ENCODE results near the gene SPAG4. TPM values are rescaled to one million over a fixed set of nuclear protein-coding genes. Genes with fewer than 3 reads are reported as not detected.

The SPAG4 gene
- polyA plus RNA-seq (2013), result 2.7 and 3.1 TPM in 2 replicates

GRCh38 chr20:35615667-35616464 lies at the start of gene SPAG4:
TSS of gene SPAG4 (plus strand) at chr20:35615829. CDS start at chr20:35616004, 175 bp downstream.
- Histone ChIP-seq H3K14ac (ENCODE audit: low read length) (peak within 1 kb of the TSS; percentile 64), H2BK120ac (ENCODE audit: insufficient read depth, low read length, poor library complexity) (no peak within 1 kb of the TSS), H3K36me3 (ENCODE audit: control insufficient read depth in 1 of 2, insufficient read depth in 2 of 2, low read length in 2 of 2) (peaks cover 0 to 2% of the 10 kb centered on the region in 2 experiments), H3K9ac (ENCODE audit: low read length) (peak within 1 kb of the TSS; percentile 11), H3K79me2 (ENCODE audit: control insufficient read depth, insufficient read depth, low read length, poor library complexity) (no peaks in the 10 kb centered on the region), H3K23ac (ENCODE audit: low read length) (no peak within 1 kb of the TSS), H3K27me3 (ENCODE audit: insufficient read depth, low read length) (no peaks in the 10 kb centered on the region), H4K8ac (ENCODE audit: low read depth, low read length) (peak within 1 kb of the TSS; percentile 70), H3K4ac (ENCODE audit: low read depth, low read length) (peak within 1 kb of the TSS; percentile 33), H3K4me3 (ENCODE audit: low read depth, low read length) (peak within 1 kb of the TSS; percentile 61), H3K9me3 (ENCODE audit: insufficient read depth, low read depth, low read length) (no peaks in the 10 kb centered on the region), H4K91ac (ENCODE audit: low read depth, low read length) (peak within 1 kb of the TSS; percentile 15), H2BK12ac (ENCODE audit: low read length) (no peak within 1 kb of the TSS), H3K27ac (ENCODE audit: low read depth, low read length) (peak within 1 kb of the TSS; percentile 24), H3K4me1 (ENCODE audit: control insufficient read depth in 1 of 2, insufficient read depth in 2 of 2, low read length in 2 of 2) (peaks cover 11 to 20% of the 10 kb centered on the region in 2 experiments), H2AK5ac (ENCODE audit: low read length) (no peak within 1 kb of the TSS), H2BK5ac (ENCODE audit: low read depth, low read length, poor library complexity) (peak within 1 kb of the TSS; percentile 1), H4K12ac (ENCODE audit: low read depth, low read length) (peak within 1 kb of the TSS; percentile 12), H3K4me2 (ENCODE audit: low read length) (peak within 1 kb of the TSS; percentile 99), H2AFZ (ENCODE audit: insufficient read depth, low read length, poor library complexity) (peak within 1 kb of the TSS; percentile 89), H3K79me1 (ENCODE audit: low read length) (peaks cover 3% of the 10 kb centered on the region), H3K18ac (ENCODE audit: low read length) (peak within 1 kb of the TSS; percentile 59)
- peak; percentile 67 to 83 for DNase-seq
- no CpG with 5 or more reads among the region's 68 CpGs for WGBS (ENCODE audit: extremely low coverage, insufficient coverage, insufficient read length)

- H2BK5ac ChIP-seq (ENCODE audit: low read depth, low read length, poor library complexity), result no peak overlapping the region
- H3K79me2 ChIP-seq (ENCODE audit: control insufficient read depth, insufficient read depth, low read length, poor library complexity), result no peaks in the 10 kb centered on the region
- no peaks in the 10 kb centered on the region for H3K27me3 ChIP-seq (ENCODE audit: insufficient read depth, low read length)
- no peak overlapping the region for H3K18ac ChIP-seq (ENCODE audit: low read length)
- H3K9me3 ChIP-seq (ENCODE audit: insufficient read depth, low read depth, low read length), result peaks cover 6% of the 10 kb centered on the region
- no peak overlapping the region for H3K4me3 ChIP-seq (ENCODE audit: low read depth, low read length)
- no peak overlapping the region for H4K91ac ChIP-seq (ENCODE audit: low read depth, low read length)
- no peak overlapping the region for H2AK5ac ChIP-seq (ENCODE audit: low read length)
- no peak overlapping the region for H3K14ac ChIP-seq (ENCODE audit: low read length)
- H2BK12ac ChIP-seq (ENCODE audit: low read length), result no peak overlapping the region
- no peak overlapping the region for H4K8ac ChIP-seq (ENCODE audit: low read depth, low read length)
- no peak overlapping the region for H2BK120ac ChIP-seq (ENCODE audit: insufficient read depth, low read length, poor library complexity)
- H3K4me1 ChIP-seq (ENCODE audit: control insufficient read depth in 1 of 2, insufficient read depth in 2 of 2, low read length in 2 of 2), result no peaks in the 10 kb centered on the region
- H3K27ac ChIP-seq (ENCODE audit: low read depth, low read length), result no peak overlapping the region
- DNase-seq, result peak in 1 of 2 donors; percentile 36
- no peak overlapping the region for H3K23ac ChIP-seq (ENCODE audit: low read length)
- no peaks in the 10 kb centered on the region for H3K36me3 ChIP-seq (ENCODE audit: control insufficient read depth in 1 of 2, insufficient read depth in 2 of 2, low read length in 2 of 2)
- H3K4ac ChIP-seq (ENCODE audit: low read depth, low read length), result no peak overlapping the region
- no peak overlapping the region for H4K12ac ChIP-seq (ENCODE audit: low read depth, low read length)
- no peak overlapping the region for H2AFZ ChIP-seq (ENCODE audit: insufficient read depth, low read length, poor library complexity)
- no peak overlapping the region for H3K9ac ChIP-seq (ENCODE audit: low read length)
- H3K79me1 ChIP-seq (ENCODE audit: low read length), result no peaks in the 10 kb centered on the region
- H3K4me2 ChIP-seq (ENCODE audit: low read length), result no peak overlapping the region
- WGBS (ENCODE audit: extremely low coverage, insufficient coverage, insufficient read length), result no CpG with 5 or more reads among the region's 2 CpGs
Observed at GRCh38 chr20:35568645-35569044, 47.0 kb upstream of the SPAG4 start.

GRCh38 chr20:35571555-35571954 lies 44.1 kb upstream of the SPAG4 start:
- no peak for DNase-seq
- no peak overlapping the region for H2AK5ac ChIP-seq (ENCODE audit: low read length)

GRCh38 chr20:35572838-35573237 lies 42.8 kb upstream of the SPAG4 start:
- no peak for DNase-seq
- Histone ChIP-seq H3K4me3 (ENCODE audit: low read depth, low read length) (no peak overlapping the region), H3K36me3 (ENCODE audit: control insufficient read depth in 1 of 2, insufficient read depth in 2 of 2, low read length in 2 of 2) (no peaks in the 10 kb centered on the region), H2BK120ac (ENCODE audit: insufficient read depth, low read length, poor library complexity) (no peak overlapping the region), H3K4me1 (ENCODE audit: control insufficient read depth in 1 of 2, insufficient read depth in 2 of 2, low read length in 2 of 2) (no peaks in the 10 kb centered on the region), H2AK5ac (ENCODE audit: low read length) (no peak overlapping the region), H4K91ac (ENCODE audit: low read depth, low read length) (no peak overlapping the region), H3K23ac (ENCODE audit: low read length) (no peak overlapping the region), H3K79me1 (ENCODE audit: low read length) (no peaks in the 10 kb centered on the region), H3K79me2 (ENCODE audit: control insufficient read depth, insufficient read depth, low read length, poor library complexity) (no peaks in the 10 kb centered on the region), H2BK12ac (ENCODE audit: low read length) (no peak overlapping the region), H3K18ac (ENCODE audit: low read length) (no peak overlapping the region), H3K27ac (ENCODE audit: low read depth, low read length) (no peak overlapping the region), H2AFZ (ENCODE audit: insufficient read depth, low read length, poor library complexity) (no peak overlapping the region), H3K4ac (ENCODE audit: low read depth, low read length) (no peak overlapping the region), H3K27me3 (ENCODE audit: insufficient read depth, low read length) (no peaks in the 10 kb centered on the region), H4K12ac (ENCODE audit: low read depth, low read length) (no peak overlapping the region), H2BK5ac (ENCODE audit: low read depth, low read length, poor library complexity) (no peak overlapping the region), H3K9me3 (ENCODE audit: insufficient read depth, low read depth, low read length) (peaks cover 3% of the 10 kb centered on the region), H4K8ac (ENCODE audit: low read depth, low read length) (no peak overlapping the region), H3K9ac (ENCODE audit: low read length) (no peak overlapping the region), H3K14ac (ENCODE audit: low read length) (no peak overlapping the region), H3K4me2 (ENCODE audit: low read length) (no peak overlapping the region)
- WGBS (ENCODE audit: extremely low coverage, insufficient coverage, insufficient read length), result no CpG with 5 or more reads among the region's 4 CpGs

More at GRCh38 chr20:35571555-35571954, 44.1 kb upstream of the SPAG4 start:
- Histone ChIP-seq H3K4ac (ENCODE audit: low read depth, low read length) (no peak overlapping the region), H2AFZ (ENCODE audit: insufficient read depth, low read length, poor library complexity) (no peak overlapping the region), H3K27ac (ENCODE audit: low read depth, low read length) (no peak overlapping the region), H2BK5ac (ENCODE audit: low read depth, low read length, poor library complexity) (no peak overlapping the region), H3K18ac (ENCODE audit: low read length) (no peak overlapping the region), H4K12ac (ENCODE audit: low read depth, low read length) (no peak overlapping the region), H3K23ac (ENCODE audit: low read length) (no peak overlapping the region), H2BK12ac (ENCODE audit: low read length) (no peak overlapping the region), H3K36me3 (ENCODE audit: control insufficient read depth in 1 of 2, insufficient read depth in 2 of 2, low read length in 2 of 2) (no peaks in the 10 kb centered on the region), H4K8ac (ENCODE audit: low read depth, low read length) (no peak overlapping the region), H4K91ac (ENCODE audit: low read depth, low read length) (no peak overlapping the region), H3K4me3 (ENCODE audit: low read depth, low read length) (no peak overlapping the region), H3K4me2 (ENCODE audit: low read length) (no peak overlapping the region), H3K4me1 (ENCODE audit: control insufficient read depth in 1 of 2, insufficient read depth in 2 of 2, low read length in 2 of 2) (no peaks in the 10 kb centered on the region), H3K79me1 (ENCODE audit: low read length) (no peaks in the 10 kb centered on the region), H3K9me3 (ENCODE audit: insufficient read depth, low read depth, low read length) (peaks cover 3% of the 10 kb centered on the region), H3K9ac (ENCODE audit: low read length) (no peak overlapping the region), H3K14ac (ENCODE audit: low read length) (no peak overlapping the region), H3K79me2 (ENCODE audit: control insufficient read depth, insufficient read depth, low read length, poor library complexity) (no peaks in the 10 kb centered on the region), H2BK120ac (ENCODE audit: insufficient read depth, low read length, poor library complexity) (no peak overlapping the region), H3K27me3 (ENCODE audit: insufficient read depth, low read length) (no peaks in the 10 kb centered on the region)
